ENCODE results near the gene HS1BP3.

- TF ChIP-seq POLR2A (IDR thresholded peaks at IDR 0.05) (no peak), CTCF (IDR thresholded peaks at IDR 0.05) (no peak)
Measured at GRCh38 chr2:20647738-20648137, 3.2 kb downstream of the HS1BP3 start.
